Astrocyte (in vitro differentiated cells and primary cell): ENCODE measurements around the gene WDR36. TPM values are rescaled to one million over a fixed set of nuclear protein-coding genes. Genes with fewer than 3 reads are reported as not detected.

Experiments
- DNase-seq: peaks from one replicate; pipeline ENCODE4 v3.0.0-alpha.2; 2010; ENCODE audit warnings: low read depth
- FAIRE-seq: peaks from 2 replicates; lab custom pipeline; 2011; peaks lifted over from hg19 to GRCh38; lab: Jason Lieb, UNC
- H2AFZ ChIP-seq: 2 replicates; pipeline ENCODE4 v1.6.0; 2012; ENCODE audit warnings: low read depth, low read length, inconsistent platforms
- H3K27ac ChIP-seq: 2 replicates; pipeline ENCODE4 v1.5.1; 2011; ENCODE audit warnings: low read depth, low read length, inconsistent platforms
- H3K27me3 ChIP-seq: 2 replicates; pipeline ENCODE4 v1.6.0; 2011; ENCODE audit warnings: low read length, inconsistent platforms; ENCODE audit not compliant: insufficient read depth
- H3K36me3 ChIP-seq: 2 replicates; pipeline ENCODE4 v1.5.1; 2011; ENCODE audit warnings: low read length, inconsistent platforms; ENCODE audit not compliant: insufficient read depth
- H3K4me1 ChIP-seq: 2 replicates; pipeline ENCODE4 v1.5.1; 2011; ENCODE audit warnings: low read length, inconsistent platforms; ENCODE audit not compliant: insufficient read depth
- H3K4me2 ChIP-seq: 2 replicates; pipeline ENCODE4 v1.6.0; 2012; ENCODE audit warnings: low read length, inconsistent platforms
- H3K4me3 ChIP-seq: 2 replicates; pipeline ENCODE4 v1.5.1; 2011; ENCODE audit warnings: low read depth, mild to moderate bottlenecking, low read length, inconsistent platforms; ENCODE audit not compliant: insufficient read depth
- H3K79me2 ChIP-seq: 2 replicates; pipeline ENCODE4 v1.6.0; 2012; ENCODE audit warnings: mild to moderate bottlenecking, low read length, inconsistent platforms; ENCODE audit not compliant: insufficient read depth
- H3K9ac ChIP-seq: 2 replicates; pipeline ENCODE4 v1.6.0; 2012; ENCODE audit warnings: mild to moderate bottlenecking, low read length, inconsistent platforms
- H3K9me3 ChIP-seq: 2 replicates; pipeline ENCODE4 v1.5.1; 2012; ENCODE audit warnings: low read depth, mild to moderate bottlenecking, low read length, inconsistent platforms; ENCODE audit not compliant: insufficient read depth
- H4K20me1 ChIP-seq: 2 replicates; pipeline ENCODE4 v1.6.0; 2012; ENCODE audit warnings: low read length, inconsistent platforms; ENCODE audit not compliant: insufficient read depth
- H3K27ac Mint-ChIP-seq: one replicate; pipeline ENCODE4 v1.8.0; 2021; ENCODE audit warnings: mild to moderate bottlenecking, mixed read lengths; ENCODE audit not compliant: unreplicated experiment
- H3K27me3 Mint-ChIP-seq: one replicate; pipeline ENCODE4 v1.8.0; 2021; ENCODE audit warnings: low read depth, mixed read lengths; ENCODE audit not compliant: unreplicated experiment
- H3K36me3 Mint-ChIP-seq: one replicate; pipeline ENCODE4 v1.8.0; 2021; ENCODE audit warnings: low read depth, mixed read lengths; ENCODE audit not compliant: unreplicated experiment
- H3K4me1 Mint-ChIP-seq: one replicate; pipeline ENCODE4 v1.8.0; 2021; ENCODE audit warnings: low read depth, mixed read lengths; ENCODE audit not compliant: unreplicated experiment
- H3K4me3 Mint-ChIP-seq: one replicate; pipeline ENCODE4 v1.8.0; 2021; ENCODE audit warnings: mild to moderate bottlenecking, moderate library complexity, mixed read lengths; ENCODE audit not compliant: unreplicated experiment
- H3K9me3 Mint-ChIP-seq: one replicate; pipeline ENCODE4 v1.8.0; 2021; ENCODE audit warnings: mild to moderate bottlenecking, mixed read lengths; ENCODE audit not compliant: unreplicated experiment
- EZH2 ChIP-seq: IDR thresholded peaks from 2 replicates; pipeline ENCODE4 v1.6.1; 2012; ENCODE audit warnings: mild to moderate bottlenecking, low read length, inconsistent platforms; ENCODE audit not compliant: insufficient read depth
- total RNA-seq: library from RNA; stranded (reverse); gene quantifications from 2 replicates; pipeline ENCODE4 v1.2.1, GENCODE V29; 2021
- TF ChIP-seq, protein P1 (sequence below): IDR thresholded peaks from 2 replicates; pipeline ENCODE4 v1.5.1; 2011; ENCODE audit warnings: low read depth, mild to moderate bottlenecking, inconsistent platforms, low read length, moderate library complexity; ENCODE audit not compliant: insufficient read depth

Gene WDR36
- total RNA-seq, 1 donor from 2014 or later, result 33.4 TPM

DNA sequence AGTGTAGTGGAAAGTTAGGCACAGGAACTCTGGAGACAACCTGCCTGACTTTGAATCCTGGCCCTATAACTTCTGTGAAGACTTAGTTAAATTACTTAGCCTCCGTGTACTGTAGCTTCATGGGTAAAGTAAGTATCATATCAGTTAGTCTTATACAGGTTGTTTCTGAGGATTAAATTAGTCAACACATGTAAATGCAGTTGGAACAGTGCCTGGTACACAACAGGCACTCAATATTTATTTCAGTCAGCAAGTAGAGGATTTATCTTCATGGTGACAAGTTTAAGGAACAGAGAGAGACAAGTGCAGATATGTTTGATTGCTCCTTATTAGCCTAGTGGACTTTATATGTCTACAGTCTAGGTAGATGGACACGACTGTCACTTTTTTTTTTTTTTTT is 17.9 kb upstream of the WDR36 start:
- Mint-ChIP-seq H3K4me3 (peak overlapping the region; percentile 28), H3K4me1 (no peaks in the 10 kb centered on the region), H3K27ac (no peak overlapping the region), H3K36me3 (no peaks in the 10 kb centered on the region), H3K9me3 (no peaks in the 10 kb centered on the region), H3K27me3 (peaks cover 56% of the 10 kb centered on the region)
- Histone ChIP-seq H4K20me1 (no peaks in the 10 kb centered on the region), H3K4me1 (peaks cover 31% of the 10 kb centered on the region), H2AFZ (no peak overlapping the region), H3K9ac (peak overlapping the region; percentile 84), H3K4me3 (peak overlapping the region; percentile 78), H3K9me3 (no peaks in the 10 kb centered on the region), H3K79me2 (peaks cover 3% of the 10 kb centered on the region), H3K4me2 (peak overlapping the region; percentile 99), H3K27me3 (no peaks in the 10 kb centered on the region), H3K27ac (no peak overlapping the region), H3K36me3 (no peaks in the 10 kb centered on the region)
- DNase-seq (no peak), FAIRE-seq (no peak)
- TF ChIP-seq EZH2, result no peak
- TF ChIP-seq, protein P1, sequence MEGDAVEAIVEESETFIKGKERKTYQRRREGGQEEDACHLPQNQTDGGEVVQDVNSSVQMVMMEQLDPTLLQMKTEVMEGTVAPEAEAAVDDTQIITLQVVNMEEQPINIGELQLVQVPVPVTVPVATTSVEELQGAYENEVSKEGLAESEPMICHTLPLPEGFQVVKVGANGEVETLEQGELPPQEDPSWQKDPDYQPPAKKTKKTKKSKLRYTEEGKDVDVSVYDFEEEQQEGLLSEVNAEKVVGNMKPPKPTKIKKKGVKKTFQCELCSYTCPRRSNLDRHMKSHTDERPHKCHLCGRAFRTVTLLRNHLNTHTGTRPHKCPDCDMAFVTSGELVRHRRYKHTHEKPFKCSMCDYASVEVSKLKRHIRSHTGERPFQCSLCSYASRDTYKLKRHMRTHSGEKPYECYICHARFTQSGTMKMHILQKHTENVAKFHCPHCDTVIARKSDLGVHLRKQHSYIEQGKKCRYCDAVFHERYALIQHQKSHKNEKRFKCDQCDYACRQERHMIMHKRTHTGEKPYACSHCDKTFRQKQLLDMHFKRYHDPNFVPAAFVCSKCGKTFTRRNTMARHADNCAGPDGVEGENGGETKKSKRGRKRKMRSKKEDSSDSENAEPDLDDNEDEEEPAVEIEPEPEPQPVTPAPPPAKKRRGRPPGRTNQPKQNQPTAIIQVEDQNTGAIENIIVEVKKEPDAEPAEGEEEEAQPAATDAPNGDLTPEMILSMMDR, result no peak

DNA sequence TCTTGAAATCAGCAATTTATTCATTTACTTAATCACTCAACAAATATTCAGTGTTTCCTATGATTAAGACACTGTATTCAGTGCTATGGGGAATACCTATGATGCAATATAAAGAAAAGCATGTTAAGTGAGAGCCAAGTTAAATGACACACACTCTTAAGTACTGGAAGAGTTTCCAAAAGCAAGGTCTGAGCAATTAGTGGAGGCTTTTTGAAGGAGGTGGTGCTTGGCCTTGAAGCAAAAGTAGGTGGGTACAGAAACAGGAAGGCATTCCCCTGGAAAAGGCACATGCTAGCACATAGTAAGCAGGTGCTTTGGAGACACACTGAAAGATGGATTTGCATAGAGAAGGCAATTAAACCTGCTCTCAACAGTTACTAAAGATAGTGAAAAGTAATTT is 16.6 kb upstream of the WDR36 start:
- Histone ChIP-seq H3K9me3 (no peaks in the 10 kb centered on the region), H3K79me2 (peaks cover 3% of the 10 kb centered on the region), H4K20me1 (no peaks in the 10 kb centered on the region), H2AFZ (no peak overlapping the region), H3K27me3 (no peaks in the 10 kb centered on the region), H3K4me2 (peak overlapping the region; percentile 99), H3K4me1 (peaks cover 19% of the 10 kb centered on the region), H3K36me3 (no peaks in the 10 kb centered on the region), H3K4me3 (no peak overlapping the region), H3K9ac (no peak overlapping the region), H3K27ac (peak overlapping the region; percentile 23)
- Mint-ChIP-seq H3K27ac (no peak overlapping the region), H3K27me3 (peaks cover 43% of the 10 kb centered on the region), H3K4me1 (peaks cover 3% of the 10 kb centered on the region), H3K36me3 (no peaks in the 10 kb centered on the region), H3K9me3 (no peaks in the 10 kb centered on the region), H3K4me3 (no peak overlapping the region)
- TF ChIP-seq, protein P1, result no peak
- no peak for TF ChIP-seq EZH2
- DNase-seq (peak; percentile 96), FAIRE-seq (no peak)

DNA sequence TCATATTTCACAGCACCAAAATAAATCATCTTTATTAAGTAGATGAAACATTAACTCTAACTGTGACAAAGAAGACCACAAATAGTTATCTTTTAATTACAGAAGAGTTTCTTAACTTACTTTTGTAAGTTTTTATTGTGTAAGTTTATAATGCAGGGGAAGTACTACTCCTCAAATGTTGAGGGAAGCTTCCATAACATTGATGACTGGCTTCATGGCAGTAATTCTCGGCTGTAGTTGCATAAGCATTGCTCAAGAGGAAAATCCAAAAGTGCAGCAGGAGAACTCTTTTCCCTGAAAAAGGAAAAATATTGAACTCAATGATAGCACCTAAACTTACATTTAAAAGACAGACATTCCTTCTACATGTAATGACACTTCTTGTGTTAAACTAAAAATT is 16.1 kb upstream of the WDR36 start:
- H4K20me1 ChIP-seq, result no peaks in the 10 kb centered on the region
- FAIRE-seq, result no peak
- H3K4me3 Mint-ChIP-seq, result no peak overlapping the region

More for the DNA sequence above, 16.1 kb upstream of the WDR36 start:
- no peaks in the 10 kb centered on the region for H3K27me3 ChIP-seq
- peaks cover 3% of the 10 kb centered on the region for H3K79me2 ChIP-seq
- Mint-ChIP-seq H3K27me3 (peaks cover 37% of the 10 kb centered on the region), H3K36me3 (no peaks in the 10 kb centered on the region), H3K9me3 (no peaks in the 10 kb centered on the region), H3K27ac (no peak overlapping the region), H3K4me1 (peaks cover 3% of the 10 kb centered on the region)
- H3K4me1 ChIP-seq, result peaks cover 14% of the 10 kb centered on the region
- H3K9ac ChIP-seq, result no peak overlapping the region
- TF ChIP-seq EZH2, result no peak
- TF ChIP-seq, protein P1, result no peak
- H3K4me3 ChIP-seq, result no peak overlapping the region
- no peak for DNase-seq
- H2AFZ ChIP-seq, result no peak overlapping the region
- peak overlapping the region; percentile 99 for H3K4me2 ChIP-seq
- H3K36me3 ChIP-seq, result no peaks in the 10 kb centered on the region
- no peak overlapping the region for H3K27ac ChIP-seq
- H3K9me3 ChIP-seq, result no peaks in the 10 kb centered on the region
